A673 (cell line): ENCODE results near the gene MEAF6.

Experiments
- EZH2 ChIP-seq: fragments of 200-600 bp; sonication (generic); IDR thresholded peaks from 2 replicates; pipeline ENCODE4 v1.6.1; 2017; ENCODE audit warnings: borderline replicate concordance, low read depth, mild to moderate bottlenecking, mixed read lengths, antibody characterized with exemption, low read length; ENCODE audit not compliant: poor library complexity, severe bottlenecking
- TF ChIP-seq, protein P1 (sequence below): fragments of 300-800, 200-600 bp; sonication (generic); conservative IDR thresholded peaks from 2 replicates; pipeline ENCODE4 v1.5.1; 2017; ENCODE audit warnings: low read depth, mild to moderate bottlenecking, antibody characterized with exemption, low read length, moderate library complexity, mixed read lengths

DNA sequence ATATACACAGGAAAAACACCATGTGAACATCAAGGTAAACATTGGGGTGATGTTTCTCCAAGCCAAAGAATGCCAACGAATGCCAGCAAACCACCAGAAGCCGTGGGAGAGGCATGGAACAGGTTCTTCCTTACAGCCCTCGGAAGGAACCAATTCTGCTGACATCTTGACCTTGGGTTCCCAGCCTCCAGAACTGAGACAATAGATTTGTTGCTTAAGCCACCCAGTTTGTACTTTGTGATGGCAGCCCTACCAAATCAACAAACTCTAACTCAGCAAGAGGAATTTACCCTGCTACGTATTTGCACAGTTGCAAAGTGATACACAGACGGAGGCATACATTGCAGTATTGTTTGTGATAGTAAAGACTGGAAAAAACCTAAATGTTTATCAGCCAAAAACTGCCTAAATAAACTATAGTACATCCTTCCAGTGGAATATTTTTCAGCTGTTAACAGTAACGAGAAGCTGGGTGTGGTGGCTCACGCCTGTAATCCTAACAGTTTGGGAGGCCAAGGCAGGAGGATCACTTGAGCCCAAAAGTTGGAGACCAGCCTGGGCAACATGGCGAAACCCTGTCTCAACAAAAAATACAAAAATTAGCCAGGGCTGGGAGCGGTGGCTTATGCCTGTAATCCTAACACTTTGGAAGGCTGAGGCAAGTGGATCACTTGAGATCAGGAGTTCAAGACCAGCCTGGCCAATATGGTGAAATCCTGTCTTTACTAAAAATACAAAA is 52.7 kb downstream of the MEAF6 start:
- TF ChIP-seq, protein P1, sequence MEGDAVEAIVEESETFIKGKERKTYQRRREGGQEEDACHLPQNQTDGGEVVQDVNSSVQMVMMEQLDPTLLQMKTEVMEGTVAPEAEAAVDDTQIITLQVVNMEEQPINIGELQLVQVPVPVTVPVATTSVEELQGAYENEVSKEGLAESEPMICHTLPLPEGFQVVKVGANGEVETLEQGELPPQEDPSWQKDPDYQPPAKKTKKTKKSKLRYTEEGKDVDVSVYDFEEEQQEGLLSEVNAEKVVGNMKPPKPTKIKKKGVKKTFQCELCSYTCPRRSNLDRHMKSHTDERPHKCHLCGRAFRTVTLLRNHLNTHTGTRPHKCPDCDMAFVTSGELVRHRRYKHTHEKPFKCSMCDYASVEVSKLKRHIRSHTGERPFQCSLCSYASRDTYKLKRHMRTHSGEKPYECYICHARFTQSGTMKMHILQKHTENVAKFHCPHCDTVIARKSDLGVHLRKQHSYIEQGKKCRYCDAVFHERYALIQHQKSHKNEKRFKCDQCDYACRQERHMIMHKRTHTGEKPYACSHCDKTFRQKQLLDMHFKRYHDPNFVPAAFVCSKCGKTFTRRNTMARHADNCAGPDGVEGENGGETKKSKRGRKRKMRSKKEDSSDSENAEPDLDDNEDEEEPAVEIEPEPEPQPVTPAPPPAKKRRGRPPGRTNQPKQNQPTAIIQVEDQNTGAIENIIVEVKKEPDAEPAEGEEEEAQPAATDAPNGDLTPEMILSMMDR = no peak
- TF ChIP-seq EZH2 = no peak
